Measurements from ENCODE around the gene ADORA2B.
"Not testable (repeated sequence)": the region's sequence is repeated elsewhere in the genome, so short reads cannot be mapped to it uniquely, and the experiment has no call there.

Gene ADORA2B

GRCh38 chr17:15973016-15973415, 28.1 kb downstream of the ADORA2B start:
- no peak overlapping the region for H3K4me3 ChIP-seq (ENCODE audit: low read length)
- peak; percentile 64 for DNase-seq (ENCODE audit: low read depth, low spot score)

GRCh38 chr17:15973834-15974233, 28.9 kb downstream of the ADORA2B start:
- DNase-seq (ENCODE audit: low read depth, low spot score): no peak

GRCh38 chr17:15977894-15978293, 33.0 kb downstream of the ADORA2B start:
- H3K4me3 ChIP-seq (ENCODE audit: low read length): no peak overlapping the region
- DNase-seq (ENCODE audit: low read depth, low spot score): no peak

More at GRCh38 chr17:15973834-15974233, 28.9 kb downstream of the ADORA2B start:
- H3K4me3 ChIP-seq (ENCODE audit: low read length): no peak overlapping the region

GRCh38 chr17:15978606-15979005, 33.7 kb downstream of the ADORA2B start:
- H3K4me3 ChIP-seq (ENCODE audit: low read length): no peak overlapping the region
- DNase-seq (ENCODE audit: low read depth, low spot score): no peak

GRCh38 chr17:15979013-15979412, 34.1 kb downstream of the ADORA2B start:
- not testable (repeated sequence) for H3K4me3 ChIP-seq (ENCODE audit: low read length)

GRCh38 chr17:15981208-15981607, 36.3 kb downstream of the ADORA2B start:
- H3K4me3 ChIP-seq (ENCODE audit: low read length): no peak overlapping the region
- DNase-seq (ENCODE audit: low read depth, low spot score): peak; percentile 20

More at GRCh38 chr17:15979013-15979412, 34.1 kb downstream of the ADORA2B start:
- not testable (repeated sequence) for DNase-seq (ENCODE audit: low read depth, low spot score)

GRCh38 chr17:15981646-15982580, 37.0 kb downstream of the ADORA2B start:
- H3K4me3 ChIP-seq (ENCODE audit: low read length): no peak overlapping the region
- DNase-seq (ENCODE audit: low read depth, low spot score): no peak

- H3K4me3 ChIP-seq (ENCODE audit: low read length): no peak overlapping the region
- DNase-seq (ENCODE audit: low read depth, low spot score): no peak
Observed at GRCh38 chr17:15996322-15996721, 51.4 kb downstream of the ADORA2B start.

- no peak overlapping the region for H3K4me3 ChIP-seq (ENCODE audit: low read length)
- DNase-seq (ENCODE audit: low read depth, low spot score): no peak
Observed at GRCh38 chr17:15998031-15998562, 53.2 kb downstream of the ADORA2B start.

- peak within 1 kb of the TSS; percentile 72 for H3K4me3 ChIP-seq (ENCODE audit: low read length)
- DNase-seq (ENCODE audit: low read depth, low spot score): peak; percentile 92
Observed at GRCh38 chr17:15999141-15999973, 54.4 kb downstream of the ADORA2B start, which contains the start of the genes TTC19 and ZSWIM7. Gene TTC19 (plus strand): TSS chr17:15999824. CDS start chr17:15999849, 25 bp downstream. Gene ZSWIM7 (minus strand): TSS chr17:15999704. CDS start chr17:15999594, 110 bp downstream.

GRCh38 chr17:15999974-16000827, 55.3 kb downstream of the ADORA2B start:
- no peak for DNase-seq (ENCODE audit: low read depth, low spot score)

GRCh38 chr17:16001226-16001897, 56.4 kb downstream of the ADORA2B start:
- DNase-seq (ENCODE audit: low read depth, low spot score): no peak
- peak overlapping the region; percentile 72 for H3K4me3 ChIP-seq (ENCODE audit: low read length)

More at GRCh38 chr17:15999974-16000827, 55.3 kb downstream of the ADORA2B start:
- peak overlapping the region; percentile 72 for H3K4me3 ChIP-seq (ENCODE audit: low read length)

GRCh38 chr17:16002708-16003260, 57.9 kb downstream of the ADORA2B start:
- no peak overlapping the region for H3K4me3 ChIP-seq (ENCODE audit: low read length)

GRCh38 chr17:16003841-16004240, 58.9 kb downstream of the ADORA2B start:
- no peak for DNase-seq (ENCODE audit: low read depth, low spot score)
- no peak overlapping the region for H3K4me3 ChIP-seq (ENCODE audit: low read length)

More at GRCh38 chr17:16002708-16003260, 57.9 kb downstream of the ADORA2B start:
- DNase-seq (ENCODE audit: low read depth, low spot score): no peak

- no peak overlapping the region for H3K4me3 ChIP-seq (ENCODE audit: low read length)
- no peak for DNase-seq (ENCODE audit: low read depth, low spot score)
Observed at GRCh38 chr17:16005636-16006035, 60.7 kb downstream of the ADORA2B start.

GRCh38 chr17:16007439-16007838, 62.5 kb downstream of the ADORA2B start:
- no peak for DNase-seq (ENCODE audit: low read depth, low spot score)
- no peak overlapping the region for H3K4me3 ChIP-seq (ENCODE audit: low read length)

- no peak overlapping the region for H3K4me3 ChIP-seq (ENCODE audit: low read length)
- no peak for DNase-seq (ENCODE audit: low read depth, low spot score)
Observed at GRCh38 chr17:16013943-16014407, 69.0 kb downstream of the ADORA2B start.

Measured in Jurkat, Clone E6-1 (cell line).